Neural crest cell (in vitro differentiated cells): ENCODE measurements around the gene OR2V2. TPM values are rescaled to one million over a fixed set of nuclear protein-coding genes. Genes with fewer than 3 reads are reported as not detected.

Source experiments
- DNase-seq: peaks from one replicate; pipeline ENCODE4 v3.0.0; 2021; ENCODE audit warnings: low read depth, mixed read lengths, low spot score
- H3K27ac Mint-ChIP-seq: one replicate; pipeline ENCODE4 v1.8.0; 2021; ENCODE audit warnings: mild to moderate bottlenecking, mixed read lengths; ENCODE audit not compliant: unreplicated experiment
- H3K27me3 Mint-ChIP-seq: 2 replicates; pipeline ENCODE4 v1.8.0; 2021; ENCODE audit warnings: low read depth, mild to moderate bottlenecking, mixed read lengths
- H3K36me3 Mint-ChIP-seq: 2 replicates; pipeline ENCODE4 v1.8.0; 2021; ENCODE audit warnings: low read depth, mild to moderate bottlenecking, mixed read lengths
- H3K4me1 Mint-ChIP-seq: 2 replicates; pipeline ENCODE4 v1.8.0; 2021; ENCODE audit warnings: mixed read lengths
- H3K4me3 Mint-ChIP-seq: one replicate; pipeline ENCODE4 v1.8.0; 2021; ENCODE audit warnings: mild to moderate bottlenecking, mixed read lengths
- H3K9me3 Mint-ChIP-seq: 2 replicates; pipeline ENCODE4 v1.8.0; 2021; ENCODE audit warnings: mixed read lengths
- total RNA-seq: library from RNA; stranded (reverse); gene quantifications from 2 replicates; pipeline ENCODE4 v1.2.1, GENCODE V29; 2021
- TF ChIP-seq, protein P1 (sequence below): fragments of 200-600 bp; sonication (generic); conservative IDR thresholded peaks from 2 replicates; pipeline ENCODE4 v1.5.0; 2021; ENCODE audit warnings: antibody characterized with exemption, mild to moderate bottlenecking

Gene OR2V2
- total RNA-seq, 1 donor from 2014 or later = not detected

DNA sequence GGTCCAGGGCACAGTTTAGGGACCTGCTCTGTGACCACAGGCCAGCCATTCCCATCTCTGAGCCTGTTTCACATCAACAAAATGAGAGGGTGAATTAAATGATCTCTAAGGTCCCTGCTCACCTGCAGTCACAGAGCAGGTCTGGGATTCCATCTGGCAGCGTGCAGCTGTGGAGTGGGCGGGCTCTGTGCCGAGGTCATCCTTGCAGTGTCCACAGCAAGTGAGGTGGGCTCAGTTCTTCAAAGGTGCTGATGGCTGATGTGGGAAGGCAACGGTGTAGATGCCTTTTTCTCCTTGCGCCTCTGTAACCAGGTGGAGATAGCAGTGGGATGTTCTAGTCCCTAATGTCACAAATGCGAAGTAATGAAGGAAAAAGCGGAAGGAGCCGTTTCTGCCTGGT lies 28.3 kb upstream of the OR2V2 start:
- peaks cover 2% of the 10 kb centered on the region for H3K9me3 Mint-ChIP-seq
- H3K27me3 Mint-ChIP-seq = peaks cover 91% of the 10 kb centered on the region
- TF ChIP-seq, protein P1, sequence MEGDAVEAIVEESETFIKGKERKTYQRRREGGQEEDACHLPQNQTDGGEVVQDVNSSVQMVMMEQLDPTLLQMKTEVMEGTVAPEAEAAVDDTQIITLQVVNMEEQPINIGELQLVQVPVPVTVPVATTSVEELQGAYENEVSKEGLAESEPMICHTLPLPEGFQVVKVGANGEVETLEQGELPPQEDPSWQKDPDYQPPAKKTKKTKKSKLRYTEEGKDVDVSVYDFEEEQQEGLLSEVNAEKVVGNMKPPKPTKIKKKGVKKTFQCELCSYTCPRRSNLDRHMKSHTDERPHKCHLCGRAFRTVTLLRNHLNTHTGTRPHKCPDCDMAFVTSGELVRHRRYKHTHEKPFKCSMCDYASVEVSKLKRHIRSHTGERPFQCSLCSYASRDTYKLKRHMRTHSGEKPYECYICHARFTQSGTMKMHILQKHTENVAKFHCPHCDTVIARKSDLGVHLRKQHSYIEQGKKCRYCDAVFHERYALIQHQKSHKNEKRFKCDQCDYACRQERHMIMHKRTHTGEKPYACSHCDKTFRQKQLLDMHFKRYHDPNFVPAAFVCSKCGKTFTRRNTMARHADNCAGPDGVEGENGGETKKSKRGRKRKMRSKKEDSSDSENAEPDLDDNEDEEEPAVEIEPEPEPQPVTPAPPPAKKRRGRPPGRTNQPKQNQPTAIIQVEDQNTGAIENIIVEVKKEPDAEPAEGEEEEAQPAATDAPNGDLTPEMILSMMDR = no peak
- H3K36me3 Mint-ChIP-seq = peaks cover 2% of the 10 kb centered on the region
- no peak for DNase-seq
- no peak overlapping the region for H3K4me3 Mint-ChIP-seq
- H3K4me1 Mint-ChIP-seq = peaks cover 14% of the 10 kb centered on the region
- no peak overlapping the region for H3K27ac Mint-ChIP-seq

DNA sequence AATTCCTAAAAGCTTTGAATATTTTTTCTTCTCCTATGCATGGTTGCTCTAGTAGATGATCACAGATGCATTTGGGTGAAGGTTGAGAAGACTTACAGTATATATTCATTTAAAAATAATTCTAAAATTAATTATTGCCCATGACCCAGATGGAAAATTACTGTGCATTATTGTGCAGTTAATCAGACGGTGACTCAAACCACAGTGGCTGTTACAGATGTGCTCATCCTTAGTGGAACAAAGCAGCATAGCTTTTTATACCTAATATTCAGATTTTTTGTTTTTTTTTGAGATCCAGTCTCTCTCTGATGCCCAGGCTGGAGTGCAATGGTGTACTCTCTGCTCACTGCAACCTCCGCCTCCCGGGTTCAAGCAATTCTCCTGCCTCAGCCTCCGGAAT lies 27.1 kb upstream of the OR2V2 start:
- Mint-ChIP-seq H3K36me3 (no peaks in the 10 kb centered on the region), H3K9me3 (peaks cover 2% of the 10 kb centered on the region), H3K27me3 (peaks cover 84% of the 10 kb centered on the region), H3K4me1 (peaks cover 4% of the 10 kb centered on the region), H3K27ac (no peak overlapping the region), H3K4me3 (no peak overlapping the region)
- no peak for DNase-seq
- TF ChIP-seq, protein P1 = no peak

DNA sequence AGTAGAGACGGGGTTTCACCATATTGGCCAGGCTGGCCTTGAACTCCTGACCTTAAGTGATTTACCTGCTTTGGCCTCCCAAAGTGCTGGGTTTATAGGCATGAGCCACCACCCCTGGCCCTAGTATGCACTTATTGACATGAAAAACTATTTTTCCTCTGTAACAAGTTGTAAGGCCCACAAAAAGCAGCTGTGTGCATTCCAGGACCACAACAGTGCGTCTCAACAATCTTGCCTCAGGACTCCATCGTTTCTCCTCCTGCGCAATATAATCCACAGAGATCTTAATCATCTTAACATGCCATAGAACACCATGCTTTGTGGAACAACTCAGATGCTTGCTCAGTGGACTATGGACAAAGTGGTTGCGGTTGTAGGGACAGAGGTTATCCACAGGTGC lies 26.6 kb upstream of the OR2V2 start:
- Mint-ChIP-seq H3K4me1 (no peaks in the 10 kb centered on the region), H3K27ac (no peak overlapping the region), H3K4me3 (no peak overlapping the region), H3K9me3 (peaks cover 2% of the 10 kb centered on the region), H3K36me3 (no peaks in the 10 kb centered on the region), H3K27me3 (peaks cover 79% of the 10 kb centered on the region)
- TF ChIP-seq, protein P1 = no peak
- DNase-seq = no peak

DNA sequence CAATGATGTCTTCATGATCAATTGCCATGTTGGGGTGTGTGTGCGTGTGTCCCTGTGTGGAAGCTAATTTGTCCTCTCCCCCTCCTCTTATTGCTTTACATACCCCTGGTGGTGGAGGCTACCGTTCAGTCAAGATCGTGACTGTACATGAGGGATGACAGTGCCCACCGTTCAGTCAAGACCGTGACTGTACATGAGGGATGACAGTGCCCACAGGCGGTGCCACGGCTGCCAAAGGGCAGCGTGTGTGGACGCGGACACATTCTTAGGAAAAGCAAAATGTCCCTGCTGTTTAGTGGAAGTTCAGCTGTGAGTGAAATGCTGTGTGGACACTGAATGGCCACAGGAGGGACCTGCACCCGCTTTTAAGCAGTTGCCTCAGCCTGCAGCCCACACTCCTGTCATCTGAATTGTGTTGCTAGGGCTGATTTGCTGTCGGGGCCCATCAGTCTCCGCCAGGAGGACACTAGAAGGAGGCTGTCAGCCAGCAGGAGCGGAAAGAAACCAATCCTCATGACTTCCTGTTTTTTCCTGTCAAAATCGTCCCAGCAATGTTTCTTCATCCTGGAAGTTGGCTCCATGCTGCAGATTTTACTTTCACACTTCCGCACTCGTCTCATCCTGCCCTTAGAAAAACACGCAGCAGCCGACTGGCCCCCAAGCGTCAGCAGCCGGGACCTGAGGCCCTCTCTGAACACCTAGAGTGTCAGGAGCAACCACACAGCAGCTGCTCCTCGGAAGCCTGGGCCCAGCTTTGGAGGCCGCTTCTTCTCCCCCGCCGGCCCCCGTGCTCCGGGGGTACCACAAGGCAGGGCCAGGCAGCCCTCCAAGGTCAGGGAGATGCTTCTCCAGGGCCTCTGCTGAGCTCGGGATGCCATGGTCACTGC lies 25.5 kb upstream of the OR2V2 start:
- peaks cover 75% of the 10 kb centered on the region for H3K27me3 Mint-ChIP-seq
- peaks cover 2% of the 10 kb centered on the region for H3K9me3 Mint-ChIP-seq
- DNase-seq = no peak
- no peak overlapping the region for H3K4me3 Mint-ChIP-seq
- no peak overlapping the region for H3K27ac Mint-ChIP-seq
- no peaks in the 10 kb centered on the region for H3K36me3 Mint-ChIP-seq
- TF ChIP-seq, protein P1 = no peak
- H3K4me1 Mint-ChIP-seq = no peaks in the 10 kb centered on the region

DNA sequence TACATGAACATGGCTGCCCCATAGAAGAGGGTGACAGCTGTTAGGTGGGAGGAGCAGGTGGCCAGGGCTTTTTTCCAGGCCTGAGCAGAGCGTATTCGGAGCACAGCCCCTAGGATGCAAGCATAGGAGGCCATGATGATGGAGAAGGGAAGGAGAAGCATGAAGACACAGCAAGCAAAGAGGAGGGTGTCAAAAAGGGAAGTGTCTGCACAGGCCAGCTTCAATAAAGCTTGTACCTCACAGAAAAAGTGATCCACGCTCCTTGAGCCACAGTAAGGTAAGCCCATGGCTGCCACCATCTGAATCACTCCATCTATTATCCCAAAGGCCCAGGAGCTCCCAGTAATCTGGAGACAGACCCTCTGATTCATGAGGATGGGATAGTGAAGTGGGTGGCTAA lies 22.9 kb upstream of the OR2V2 start:
- H3K4me3 Mint-ChIP-seq = no peak overlapping the region
- TF ChIP-seq, protein P1 = no peak
- H3K27me3 Mint-ChIP-seq = peaks cover 70% of the 10 kb centered on the region
- no peaks in the 10 kb centered on the region for H3K9me3 Mint-ChIP-seq
- no peak for DNase-seq
- no peaks in the 10 kb centered on the region for H3K36me3 Mint-ChIP-seq
- H3K27ac Mint-ChIP-seq = no peak overlapping the region
- no peaks in the 10 kb centered on the region for H3K4me1 Mint-ChIP-seq
